ENCODE measurements around the gene ATP5PO.
"Not testable (repeated sequence)": the region's sequence is repeated elsewhere in the genome, so short reads cannot be mapped to it uniquely, and the experiment has no call there.

ATP5PO gene

GRCh38 chr21:33864150-33864549 is 51.5 kb downstream of the ATP5PO start:
- no peak overlapping the region for H3K27ac ChIP-seq

GRCh38 chr21:33863191-33863590 is 52.4 kb downstream of the ATP5PO start:
- H3K4me3 ChIP-seq; H3K9ac ChIP-seq (ENCODE audit: insufficient read length); DNase-seq (ENCODE audit: low read depth, low spot score): not testable (repeated sequence)

More at GRCh38 chr21:33864150-33864549, 51.5 kb downstream of the ATP5PO start:
- no peak overlapping the region for H3K4me3 ChIP-seq
- TF ChIP-seq FOXP2 (optimal IDR thresholded peaks at IDR 0.05; ENCODE audit: control extremely low read depth, extremely low read length, insufficient read depth) (no peak), EZH2 (IDR thresholded peaks at IDR 0.05) (no peak), POLR2AphosphoS5 (IDR thresholded peaks at IDR 0.05; ENCODE audit: borderline replicate concordance, low read depth, low read length) (no peak)
- DNase-seq (ENCODE audit: low read depth, low spot score): no peak
- no peaks in the 10 kb centered on the region for H3K36me3 ChIP-seq (ENCODE audit: insufficient read depth, low read length)
- no peaks in the 10 kb centered on the region for H3K9me3 ChIP-seq (ENCODE audit: low read depth, low read length)
- no peak overlapping the region for H3K9ac ChIP-seq (ENCODE audit: insufficient read length)

GRCh38 chr21:33861125-33861524 is 54.5 kb downstream of the ATP5PO start:
- TF ChIP-seq POLR2AphosphoS5 (IDR thresholded peaks at IDR 0.05; ENCODE audit: borderline replicate concordance, low read depth, low read length) (no peak), EZH2 (IDR thresholded peaks at IDR 0.05) (no peak), FOXP2 (optimal IDR thresholded peaks at IDR 0.05; ENCODE audit: control extremely low read depth, extremely low read length, insufficient read depth) (no peak)
- H3K9me3 ChIP-seq (ENCODE audit: low read depth, low read length): no peaks in the 10 kb centered on the region
- no peaks in the 10 kb centered on the region for H3K36me3 ChIP-seq (ENCODE audit: insufficient read depth, low read length)
- DNase-seq (ENCODE audit: low read depth, low spot score): no peak
- H3K4me3 ChIP-seq: no peak overlapping the region
- no peak overlapping the region for H3K9ac ChIP-seq (ENCODE audit: insufficient read length)
- no peak overlapping the region for H3K27ac ChIP-seq

More at GRCh38 chr21:33863191-33863590, 52.4 kb downstream of the ATP5PO start:
- not testable (repeated sequence) for H3K27ac ChIP-seq; H3K36me3 ChIP-seq (ENCODE audit: insufficient read depth, low read length); H3K9me3 ChIP-seq (ENCODE audit: low read depth, low read length)

- H3K9me3 ChIP-seq (ENCODE audit: low read depth, low read length): no peaks in the 10 kb centered on the region
- no peak overlapping the region for H3K27ac ChIP-seq
- no peaks in the 10 kb centered on the region for H3K36me3 ChIP-seq (ENCODE audit: insufficient read depth, low read length)
- H3K9ac ChIP-seq (ENCODE audit: insufficient read length): no peak overlapping the region
- no peak overlapping the region for H3K4me3 ChIP-seq
- TF ChIP-seq POLR2AphosphoS5 (IDR thresholded peaks at IDR 0.05; ENCODE audit: borderline replicate concordance, low read depth, low read length) (no peak), FOXP2 (optimal IDR thresholded peaks at IDR 0.05; ENCODE audit: control extremely low read depth, extremely low read length, insufficient read depth) (no peak), EZH2 (IDR thresholded peaks at IDR 0.05) (no peak)
- no peak for DNase-seq (ENCODE audit: low read depth, low spot score)
Measured at GRCh38 chr21:33860332-33860879, 55.2 kb downstream of the ATP5PO start.

- DNase-seq (ENCODE audit: low read depth, low spot score): no peak
- TF ChIP-seq EZH2 (IDR thresholded peaks at IDR 0.05) (no peak), FOXP2 (optimal IDR thresholded peaks at IDR 0.05; ENCODE audit: control extremely low read depth, extremely low read length, insufficient read depth) (no peak), POLR2AphosphoS5 (IDR thresholded peaks at IDR 0.05; ENCODE audit: borderline replicate concordance, low read depth, low read length) (no peak)
- H3K9me3 ChIP-seq (ENCODE audit: low read depth, low read length): no peaks in the 10 kb centered on the region
- H3K9ac ChIP-seq (ENCODE audit: insufficient read length): no peak overlapping the region
- H3K36me3 ChIP-seq (ENCODE audit: insufficient read depth, low read length): no peaks in the 10 kb centered on the region
- H3K27ac ChIP-seq: no peak overlapping the region
- no peak overlapping the region for H3K4me3 ChIP-seq
Measured at GRCh38 chr21:33859373-33860102, 56.1 kb downstream of the ATP5PO start.

GRCh38 chr21:33858667-33859372 is 56.8 kb downstream of the ATP5PO start:
- no peaks in the 10 kb centered on the region for H3K36me3 ChIP-seq (ENCODE audit: insufficient read depth, low read length)
- H3K4me3 ChIP-seq: no peak overlapping the region
- DNase-seq (ENCODE audit: low read depth, low spot score): no peak
- H3K9me3 ChIP-seq (ENCODE audit: low read depth, low read length): no peaks in the 10 kb centered on the region
- TF ChIP-seq POLR2AphosphoS5 (IDR thresholded peaks at IDR 0.05; ENCODE audit: borderline replicate concordance, low read depth, low read length) (no peak), FOXP2 (optimal IDR thresholded peaks at IDR 0.05; ENCODE audit: control extremely low read depth, extremely low read length, insufficient read depth) (no peak), EZH2 (IDR thresholded peaks at IDR 0.05) (no peak)
- H3K9ac ChIP-seq (ENCODE audit: insufficient read length): no peak overlapping the region
- H3K27ac ChIP-seq: no peak overlapping the region

- H3K9ac ChIP-seq (ENCODE audit: insufficient read length): no peak overlapping the region
- TF ChIP-seq FOXP2 (optimal IDR thresholded peaks at IDR 0.05; ENCODE audit: control extremely low read depth, extremely low read length, insufficient read depth) (no peak), EZH2 (IDR thresholded peaks at IDR 0.05) (no peak)
- no peaks in the 10 kb centered on the region for H3K9me3 ChIP-seq (ENCODE audit: low read depth, low read length)
- no peaks in the 10 kb centered on the region for H3K36me3 ChIP-seq (ENCODE audit: insufficient read depth, low read length)
- H3K27ac ChIP-seq: no peak overlapping the region
- no peak overlapping the region for H3K4me3 ChIP-seq
- DNase-seq (ENCODE audit: low read depth, low spot score): no peak
Measured at GRCh38 chr21:33857846-33858666, 57.5 kb downstream of the ATP5PO start.

GRCh38 chr21:33856893-33857527 is 58.6 kb downstream of the ATP5PO start:
- H3K9me3 ChIP-seq (ENCODE audit: low read depth, low read length): no peaks in the 10 kb centered on the region
- H3K9ac ChIP-seq (ENCODE audit: insufficient read length): no peak overlapping the region
- no peak for TF ChIP-seq FOXP2 (optimal IDR thresholded peaks at IDR 0.05; ENCODE audit: control extremely low read depth, extremely low read length, insufficient read depth)
- no peak for TF ChIP-seq POLR2AphosphoS5 (IDR thresholded peaks at IDR 0.05; ENCODE audit: borderline replicate concordance, low read depth, low read length)
- TF ChIP-seq EZH2 (IDR thresholded peaks at IDR 0.05): no peak
- no peaks in the 10 kb centered on the region for H3K36me3 ChIP-seq (ENCODE audit: insufficient read depth, low read length)
- DNase-seq (ENCODE audit: low read depth, low spot score): no peak
- H3K4me3 ChIP-seq: no peak overlapping the region
- H3K27ac ChIP-seq: no peak overlapping the region
